HS-27A (cell line): ENCODE results near the gene NBL1.

Experiments used
- DNase-seq: peaks from one replicate; pipeline ENCODE4 v3.0.0-alpha.2; 2012; ENCODE audit warnings: low read depth, missing footprints

Gene NBL1, protein sequence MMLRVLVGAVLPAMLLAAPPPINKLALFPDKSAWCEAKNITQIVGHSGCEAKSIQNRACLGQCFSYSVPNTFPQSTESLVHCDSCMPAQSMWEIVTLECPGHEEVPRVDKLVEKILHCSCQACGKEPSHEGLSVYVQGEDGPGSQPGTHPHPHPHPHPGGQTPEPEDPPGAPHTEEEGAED

DNA sequence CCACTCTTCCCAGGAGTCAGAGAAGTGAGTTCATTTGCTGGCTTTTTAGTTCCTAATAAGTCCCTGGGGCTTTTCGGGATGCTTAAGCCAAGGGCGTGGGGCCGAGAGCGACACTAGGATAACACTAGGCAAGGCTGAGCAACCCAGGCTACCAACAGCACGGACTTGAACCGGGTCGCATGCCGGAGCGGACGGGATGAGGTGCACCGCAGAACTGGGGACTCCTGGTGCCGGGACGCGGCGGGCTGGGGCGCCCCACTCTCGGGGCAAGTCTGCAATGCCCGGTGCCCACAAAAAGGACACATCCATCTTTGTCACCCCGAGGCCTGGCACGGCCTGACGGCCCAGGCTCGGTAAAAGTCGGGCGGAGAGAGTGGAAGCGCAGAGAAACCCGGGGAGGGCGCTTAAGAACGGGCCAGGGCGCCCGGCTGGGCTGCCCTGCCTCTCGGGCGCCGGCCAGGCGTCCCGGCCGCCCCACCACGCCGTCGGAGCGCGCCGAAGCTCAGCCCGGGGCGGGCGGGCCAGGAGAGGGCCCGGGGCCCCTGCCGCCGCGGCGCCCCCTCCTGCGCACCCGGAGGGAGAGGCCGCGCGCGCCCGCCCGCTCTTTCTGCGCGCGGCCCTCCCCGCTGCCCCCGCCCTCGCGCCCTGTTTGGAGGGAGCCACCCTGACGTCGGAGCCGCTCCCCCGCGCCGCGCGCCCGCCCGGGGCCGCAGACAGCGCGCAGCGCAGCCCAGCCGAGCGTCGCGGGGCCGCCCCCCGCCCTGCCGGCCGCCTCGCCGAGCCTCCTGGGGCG is at the start of gene NBL1:
Gene NBL1, plus strand, starts transcription at position 710 of the 793 bp plus-strand sequence. CDS start 10,720 bp downstream, outside the sequence.
- no peak for DNase-seq

DNA sequence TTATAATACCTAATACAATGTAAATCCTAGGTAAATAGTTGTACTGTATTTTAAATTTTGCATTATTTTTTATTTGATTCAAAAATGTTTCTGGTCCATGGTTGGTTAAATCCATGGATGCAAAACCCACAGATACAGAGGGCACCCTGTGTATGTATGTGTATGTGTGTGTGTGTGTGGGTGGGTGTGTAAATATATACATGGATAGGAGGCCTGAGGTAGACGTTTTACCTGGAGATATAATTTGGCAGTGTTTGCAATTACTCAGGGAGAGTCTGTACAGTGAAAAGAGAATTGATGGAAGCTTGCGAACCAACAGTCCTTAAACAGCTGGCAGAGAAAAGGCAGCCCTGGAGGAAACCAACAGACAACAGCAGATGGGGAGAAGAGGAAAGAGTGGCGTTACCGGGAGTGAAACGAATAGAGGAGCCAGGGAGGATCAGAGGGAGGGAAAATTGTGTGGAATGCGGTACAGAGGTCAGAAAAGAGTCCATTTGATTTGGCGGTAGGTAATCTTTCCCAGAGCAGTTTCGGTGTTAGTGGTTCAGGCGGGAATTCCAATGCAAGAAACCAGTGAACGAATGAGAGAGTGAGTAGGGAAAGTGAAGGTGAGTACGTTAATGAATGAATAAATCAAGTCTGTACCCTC is 47.9 kb upstream of the NBL1 start:
- no peak for DNase-seq

DNA sequence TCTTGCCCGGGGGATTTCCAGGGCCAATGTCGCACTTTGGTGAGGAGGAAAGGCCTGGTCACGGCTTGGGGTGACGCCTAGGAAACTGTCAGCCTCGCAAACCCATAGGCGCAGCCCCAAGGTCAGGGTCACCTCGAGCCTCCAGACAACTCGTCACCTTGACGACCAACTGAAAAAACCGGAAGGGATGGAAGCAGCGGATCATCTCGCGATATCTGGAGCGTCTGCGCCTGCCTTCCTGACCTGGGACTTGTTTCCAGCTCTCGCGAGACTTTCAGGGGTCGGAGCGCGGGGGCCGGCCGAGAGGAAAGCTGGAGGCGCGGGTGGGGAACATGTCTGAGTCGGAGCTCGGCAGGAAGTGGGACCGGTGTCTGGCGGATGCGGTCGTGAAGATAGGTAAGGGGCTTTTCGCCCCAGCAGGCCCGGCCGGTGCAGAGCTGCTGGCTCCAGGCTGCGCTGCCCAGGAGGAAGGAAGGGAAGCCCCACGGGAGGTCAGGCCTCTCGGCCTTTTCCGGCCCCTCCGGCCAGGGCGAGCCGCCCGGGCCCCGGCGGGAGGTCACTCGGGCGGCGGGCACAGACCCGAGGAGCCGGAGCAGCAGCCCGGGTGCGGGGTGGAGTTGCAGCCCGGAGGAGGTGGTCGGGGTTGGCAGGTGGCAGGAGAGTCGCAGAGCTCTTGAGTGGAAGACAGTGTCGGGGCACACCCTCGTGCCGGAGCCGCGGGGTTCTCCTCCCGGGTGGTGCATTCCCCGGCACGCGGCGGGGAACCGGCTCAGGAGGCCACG is 47.2 kb upstream of the NBL1 start:
- peak; percentile 94 for DNase-seq

DNA sequence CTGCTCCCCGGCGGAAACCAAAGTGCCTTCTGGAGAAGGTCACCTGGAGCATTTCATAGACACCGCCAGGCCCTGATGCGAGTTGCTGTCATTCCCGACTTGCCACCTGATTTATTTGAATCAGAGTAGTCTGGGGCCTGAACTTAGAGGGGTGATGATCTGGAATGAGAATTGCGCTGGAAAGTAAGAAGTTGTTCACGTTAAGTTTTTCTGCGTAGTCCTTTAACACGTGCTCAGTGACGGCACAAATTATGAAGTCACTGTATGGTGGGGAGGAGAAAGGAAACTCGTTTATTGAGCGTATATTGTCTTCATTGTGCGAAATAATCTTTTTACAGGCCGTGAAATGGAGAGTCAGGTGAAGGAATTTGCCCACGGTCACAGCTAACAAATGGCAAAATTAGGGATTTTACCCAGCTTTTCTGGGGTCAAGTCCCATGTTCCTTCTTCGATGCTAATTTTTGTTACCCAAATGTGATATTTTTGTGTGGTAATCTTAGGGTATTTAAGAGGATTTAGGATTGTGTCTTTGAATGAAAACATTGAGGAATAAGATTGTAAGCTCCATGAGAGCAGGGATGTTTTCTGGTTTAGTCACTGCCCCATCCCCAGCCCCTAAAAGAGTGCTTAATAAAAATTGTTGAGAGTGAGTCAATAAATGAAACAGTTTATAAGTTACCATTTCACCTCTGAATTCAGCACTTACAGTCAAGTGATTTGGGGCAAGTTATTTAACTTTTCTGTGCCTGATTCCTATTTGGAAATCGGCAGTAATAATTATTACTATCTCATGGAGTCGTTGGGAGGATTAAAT is 46.4 kb upstream of the NBL1 start:
- peak; percentile 26 for DNase-seq

DNA sequence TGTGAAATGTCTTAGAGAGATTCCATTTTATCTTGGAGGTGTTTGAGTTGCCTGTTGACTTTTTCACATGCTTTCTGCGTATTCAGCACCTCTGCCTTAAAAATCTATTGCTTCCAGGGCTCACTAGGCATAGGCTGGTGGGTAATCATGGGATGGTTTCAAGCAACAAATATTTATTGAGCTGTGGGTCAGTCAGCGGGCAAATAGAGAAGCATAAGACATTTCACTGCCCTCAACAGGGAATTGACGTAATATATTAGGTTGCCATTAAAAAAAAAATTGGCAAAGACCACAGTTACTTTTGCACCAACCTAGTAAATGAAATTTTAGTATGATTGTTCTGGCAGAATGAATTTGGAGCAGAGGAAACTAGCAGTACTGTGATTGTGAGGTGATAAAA is 44.3 kb upstream of the NBL1 start:
- no peak for DNase-seq

DNA sequence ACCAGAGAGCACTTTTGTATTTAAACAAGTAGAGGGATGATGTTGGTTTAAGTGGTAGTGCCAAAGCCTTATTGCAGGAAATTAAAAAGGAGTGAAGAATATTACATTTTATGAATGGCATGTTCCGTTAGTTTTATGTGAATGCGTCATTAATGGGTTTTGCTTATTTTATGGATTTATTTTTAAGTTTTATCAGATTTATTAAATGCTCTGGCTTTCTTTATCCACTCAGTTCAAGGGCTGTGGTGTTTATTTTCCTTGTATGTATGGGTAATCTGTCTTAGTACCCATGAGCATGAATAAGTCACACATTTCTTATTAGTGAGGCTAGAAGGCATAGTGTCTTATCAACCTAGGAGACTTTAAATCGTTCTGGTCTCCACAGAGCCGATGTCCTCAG is 41.6 kb upstream of the NBL1 start:
- no peak for DNase-seq

DNA sequence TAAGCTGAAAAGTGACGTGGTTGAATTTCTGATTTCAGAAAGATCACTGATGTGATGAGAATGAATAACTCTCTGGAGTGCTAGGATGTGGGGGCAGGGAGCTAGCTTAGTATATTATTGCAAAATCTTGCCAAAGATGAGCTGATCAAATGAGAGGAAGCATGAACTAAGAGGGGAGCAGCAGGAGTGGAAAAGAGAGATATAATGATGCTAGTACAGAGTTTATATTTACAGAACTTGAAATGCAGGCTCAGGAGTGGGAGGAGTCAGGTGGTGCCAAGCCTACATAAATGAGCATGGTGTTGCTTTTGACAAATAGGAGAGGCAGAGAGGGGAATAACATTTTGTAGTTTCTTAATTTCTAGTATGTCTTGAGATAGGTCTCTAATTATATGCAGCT is 38.1 kb upstream of the NBL1 start:
- no peak for DNase-seq

DNA sequence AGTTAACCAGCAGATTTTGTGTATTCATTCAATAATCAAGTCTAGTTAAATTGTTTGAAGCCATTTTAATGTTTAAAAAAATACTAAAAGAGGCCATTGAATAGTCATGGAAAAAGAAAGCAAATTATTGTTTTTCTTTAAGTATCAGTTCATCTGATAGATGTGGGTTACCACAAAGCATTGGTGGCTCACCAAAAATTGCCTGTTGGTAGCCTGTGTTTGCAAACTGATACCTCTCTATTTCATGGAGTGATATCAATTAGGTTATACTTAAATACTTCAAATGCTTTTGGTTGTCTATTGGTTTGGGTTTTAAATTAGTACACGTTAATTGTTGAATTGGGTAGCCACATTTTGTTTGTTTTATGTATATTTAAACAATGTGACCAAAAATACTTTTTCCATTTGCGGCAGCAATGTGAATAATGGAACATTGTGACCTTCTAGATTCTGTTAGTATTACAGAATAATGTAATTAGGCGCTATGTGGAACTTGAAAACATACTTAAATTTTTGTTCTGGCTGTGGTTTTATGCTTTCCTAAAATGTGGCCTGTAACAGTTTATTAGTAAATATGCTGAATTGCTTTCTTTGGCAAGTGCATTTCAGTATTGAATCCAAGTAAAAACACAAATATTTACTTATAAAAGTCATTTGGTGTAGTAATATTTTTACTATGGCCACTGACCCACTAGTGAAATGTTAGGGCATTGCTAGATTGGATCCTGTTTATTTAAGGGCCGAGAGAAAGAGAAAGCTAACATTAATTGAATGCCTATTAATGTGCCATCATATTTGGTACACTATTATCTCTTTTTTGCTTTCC is 37.1 kb upstream of the NBL1 start:
- no peak for DNase-seq

DNA sequence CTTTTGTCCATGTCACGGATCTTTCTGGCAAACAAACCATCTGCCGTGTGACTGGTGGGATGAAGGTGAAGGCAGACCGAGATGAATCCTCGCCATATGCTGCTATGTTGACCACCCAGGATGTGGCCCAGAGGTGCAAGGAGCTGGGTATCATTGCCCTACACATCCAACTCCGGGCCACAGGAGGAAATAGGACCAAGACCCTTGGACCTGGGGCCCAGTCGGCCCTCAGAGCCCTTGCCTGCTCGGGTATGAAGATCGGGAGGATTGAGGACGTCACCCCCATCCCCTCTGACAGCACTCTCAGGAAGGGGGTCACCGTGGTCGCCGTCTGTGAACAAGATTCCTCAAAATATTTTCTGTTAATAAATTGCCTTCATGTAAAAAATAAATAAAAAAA is 35.9 kb upstream of the NBL1 start:
- no peak for DNase-seq

DNA sequence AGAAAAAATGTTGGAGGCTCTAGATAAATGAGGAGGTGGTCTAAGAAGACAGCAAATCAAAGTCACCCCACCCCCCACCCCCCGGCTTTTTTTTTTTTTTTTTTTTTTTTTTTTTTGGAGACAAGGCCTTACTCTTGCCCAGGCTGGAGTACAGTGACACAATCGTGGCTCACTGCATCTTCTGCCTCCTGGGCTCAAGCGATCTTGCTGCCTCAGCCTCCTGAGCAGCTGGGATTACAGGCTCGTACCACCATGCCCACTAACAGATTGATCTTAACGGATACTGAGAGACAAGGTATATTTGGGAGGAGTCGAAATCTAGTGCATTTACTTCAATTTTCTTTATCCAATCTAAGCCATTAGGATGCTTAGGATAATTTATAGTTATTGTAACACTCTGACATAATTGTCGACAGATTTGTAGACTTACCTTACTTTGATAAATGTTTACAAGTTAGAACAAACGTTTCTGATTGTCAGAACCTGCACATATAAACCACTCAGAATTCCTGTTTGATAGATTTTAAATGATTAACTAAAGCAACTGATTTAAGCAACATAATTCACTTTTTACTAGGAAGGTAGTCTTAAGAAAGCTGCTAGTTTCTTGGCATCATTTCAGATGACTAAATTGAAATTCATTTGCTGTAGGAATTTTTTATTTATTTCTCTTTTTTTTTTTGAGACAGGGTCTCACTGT is 33.7 kb upstream of the NBL1 start:
- no peak for DNase-seq

DNA sequence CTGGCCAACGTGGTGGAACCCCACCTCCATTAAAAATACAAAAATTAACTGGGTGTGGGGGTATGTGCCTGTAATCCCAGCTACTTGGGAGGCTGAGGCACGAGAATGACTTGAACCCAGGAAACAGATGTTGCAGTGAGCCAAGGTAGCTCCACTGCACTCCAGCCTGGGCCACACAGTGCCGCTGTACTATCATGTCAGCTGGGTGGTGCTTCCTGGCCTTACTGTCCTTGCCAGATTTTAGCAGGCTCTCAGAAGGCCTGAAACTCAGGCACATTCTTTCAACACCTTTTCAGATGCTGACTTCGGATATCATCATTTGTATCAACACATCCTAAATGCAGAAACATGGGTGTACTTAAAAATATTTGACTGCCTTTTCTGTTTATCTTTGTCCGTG is 31.6 kb upstream of the NBL1 start:
- no peak for DNase-seq

DNA sequence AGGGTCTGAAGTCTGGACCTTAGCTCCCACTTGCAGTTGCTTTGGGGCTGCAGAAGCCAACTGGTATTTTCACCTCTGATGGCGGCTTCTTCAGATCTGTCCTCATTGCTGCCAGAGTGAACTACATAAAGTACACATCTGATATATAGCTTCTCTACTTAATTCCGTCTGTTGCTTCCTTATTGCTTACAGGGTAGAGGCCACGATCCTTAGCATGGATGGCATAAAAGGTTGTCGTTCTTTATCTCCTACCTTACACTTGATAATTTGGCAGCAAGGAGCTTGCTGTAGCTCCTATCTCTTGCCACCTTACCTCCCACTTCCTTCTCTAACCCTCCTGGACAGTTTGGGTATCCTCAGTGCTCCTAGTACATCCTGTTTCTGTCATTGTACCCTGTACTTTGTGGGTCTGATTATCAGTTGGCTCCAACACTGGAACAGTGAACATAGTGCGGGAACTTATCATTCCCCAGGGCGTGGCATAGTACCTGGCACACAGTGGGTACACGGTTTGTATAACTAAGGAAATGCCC is 30.9 kb upstream of the NBL1 start:
- no peak for DNase-seq

DNA sequence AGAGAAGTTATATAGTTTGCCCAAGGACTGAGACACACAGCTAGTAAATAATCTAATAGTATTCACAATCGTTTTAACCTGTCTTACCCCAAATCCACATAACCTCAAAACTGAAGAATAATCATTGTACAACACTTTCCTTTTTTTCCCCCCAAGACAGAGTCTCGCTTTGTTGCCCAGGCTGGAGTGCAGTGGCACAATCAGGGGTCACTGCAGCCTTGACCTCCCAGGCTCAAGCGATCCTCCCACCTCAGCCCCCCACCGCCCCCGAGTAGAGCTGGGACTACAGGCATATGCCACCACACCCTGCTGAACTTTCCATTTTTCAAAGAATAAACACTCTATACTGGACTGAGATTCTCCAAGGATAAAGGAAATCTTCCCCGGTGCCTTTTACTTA is 28.7 kb upstream of the NBL1 start:
- DNase-seq: no peak

DNA sequence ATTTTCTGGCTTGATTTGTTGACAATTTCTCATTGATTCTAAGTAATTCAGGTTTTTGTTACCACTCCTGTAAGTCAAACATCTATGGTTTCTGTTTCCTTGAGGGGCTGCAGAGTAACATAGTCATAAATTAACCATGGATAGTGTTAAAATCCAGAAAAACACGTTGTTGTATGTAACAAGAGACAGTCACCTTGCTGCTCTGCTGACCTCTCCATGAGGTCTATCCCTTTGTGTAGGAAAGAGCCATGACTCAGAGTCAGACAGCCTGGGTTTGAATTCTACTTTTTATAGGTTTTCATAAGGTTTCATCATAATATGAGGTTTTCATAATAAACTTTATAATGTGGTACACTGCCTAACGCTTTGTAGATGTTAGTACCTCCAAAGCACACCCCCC is 27.6 kb upstream of the NBL1 start:
- DNase-seq: no peak

DNA sequence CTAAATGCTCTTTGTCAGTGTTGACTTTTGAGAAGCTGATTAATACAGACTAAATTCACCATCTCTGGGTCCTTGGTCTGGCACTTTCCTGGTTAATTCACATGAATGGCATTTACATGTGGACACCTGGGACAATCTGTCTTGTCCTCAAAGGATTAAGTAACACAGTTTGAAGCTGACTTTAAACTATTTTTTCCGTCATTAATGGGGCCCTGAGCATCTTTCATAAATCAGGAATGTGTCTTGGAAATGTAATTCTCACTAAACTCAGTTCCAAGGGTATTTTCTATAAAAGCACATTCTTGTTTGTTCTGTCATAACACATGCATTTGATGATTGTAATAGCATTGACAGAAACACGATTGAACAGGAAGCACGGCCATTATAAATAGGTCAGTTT is 26.7 kb upstream of the NBL1 start:
- no peak for DNase-seq

DNA sequence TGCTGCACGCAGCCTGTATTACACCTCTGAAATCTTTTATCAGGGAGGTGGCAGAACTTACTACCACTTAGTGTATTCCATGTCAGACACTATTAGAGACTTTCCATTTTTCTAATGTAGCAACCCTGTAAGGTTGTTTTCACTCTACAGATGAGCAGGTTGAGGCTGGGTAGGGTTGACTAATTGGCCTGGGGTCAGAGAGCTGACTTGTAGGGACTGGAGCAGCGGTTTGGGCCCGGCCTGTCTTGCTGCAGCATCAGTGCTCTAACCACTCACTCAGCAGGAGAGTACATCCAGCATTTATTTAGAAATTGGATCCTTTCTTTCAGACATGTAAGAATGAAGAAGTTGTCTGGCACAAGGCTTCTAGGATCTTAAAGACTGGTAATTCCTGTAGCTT is 25.7 kb upstream of the NBL1 start:
- DNase-seq: no peak

DNA sequence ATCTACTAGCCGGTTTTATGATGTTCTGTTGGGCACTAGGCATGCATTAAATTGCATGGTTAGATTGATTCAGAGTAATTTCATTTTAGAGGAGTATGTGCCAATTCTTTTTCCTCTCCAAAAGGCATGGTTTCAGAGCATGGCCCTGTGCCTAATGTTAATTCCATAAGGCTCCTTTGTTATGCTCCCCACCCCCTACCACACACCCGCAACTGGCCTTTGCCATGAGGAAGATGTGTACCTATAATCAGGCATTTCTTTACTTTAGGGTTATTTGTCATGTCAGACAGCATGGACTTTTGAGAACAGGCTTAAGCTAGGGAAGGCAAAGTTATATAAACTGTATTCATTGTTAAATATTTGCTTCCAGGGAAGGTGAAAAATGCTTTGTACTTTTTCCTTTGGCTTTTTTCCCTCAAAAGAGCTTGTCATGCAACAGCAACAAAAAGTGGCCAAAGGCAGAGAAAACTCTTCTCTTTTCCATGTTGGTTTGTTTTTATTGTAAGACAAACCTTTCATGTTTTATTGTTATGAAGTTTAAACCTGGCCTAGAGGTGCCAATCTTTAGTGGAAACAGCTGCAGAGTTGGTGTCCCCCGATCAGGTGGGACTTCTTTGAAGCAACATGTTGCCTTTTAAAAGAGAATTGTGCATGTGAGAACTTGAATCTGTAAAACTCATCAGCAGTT is 24.3 kb upstream of the NBL1 start:
- DNase-seq: no peak

DNA sequence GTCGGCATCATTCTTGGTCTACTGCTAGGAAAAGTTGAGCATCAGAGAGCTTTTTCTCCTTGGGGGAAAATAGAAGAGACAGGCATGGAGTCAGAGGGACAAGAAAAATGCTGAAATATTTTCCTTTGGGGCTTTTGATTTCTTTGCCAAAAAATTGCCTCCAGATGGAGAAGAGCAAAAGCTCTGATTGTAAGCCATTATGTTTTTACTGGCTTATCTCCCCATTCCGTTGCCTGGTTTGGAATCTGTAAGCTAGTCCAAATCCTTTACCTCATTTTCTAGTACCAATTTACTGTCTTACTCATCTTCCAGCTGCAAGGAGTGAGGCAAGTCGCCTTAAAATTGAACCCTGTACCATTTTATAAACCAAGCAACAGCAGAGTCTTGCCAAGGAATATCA is 23.3 kb upstream of the NBL1 start:
- DNase-seq: no peak

DNA sequence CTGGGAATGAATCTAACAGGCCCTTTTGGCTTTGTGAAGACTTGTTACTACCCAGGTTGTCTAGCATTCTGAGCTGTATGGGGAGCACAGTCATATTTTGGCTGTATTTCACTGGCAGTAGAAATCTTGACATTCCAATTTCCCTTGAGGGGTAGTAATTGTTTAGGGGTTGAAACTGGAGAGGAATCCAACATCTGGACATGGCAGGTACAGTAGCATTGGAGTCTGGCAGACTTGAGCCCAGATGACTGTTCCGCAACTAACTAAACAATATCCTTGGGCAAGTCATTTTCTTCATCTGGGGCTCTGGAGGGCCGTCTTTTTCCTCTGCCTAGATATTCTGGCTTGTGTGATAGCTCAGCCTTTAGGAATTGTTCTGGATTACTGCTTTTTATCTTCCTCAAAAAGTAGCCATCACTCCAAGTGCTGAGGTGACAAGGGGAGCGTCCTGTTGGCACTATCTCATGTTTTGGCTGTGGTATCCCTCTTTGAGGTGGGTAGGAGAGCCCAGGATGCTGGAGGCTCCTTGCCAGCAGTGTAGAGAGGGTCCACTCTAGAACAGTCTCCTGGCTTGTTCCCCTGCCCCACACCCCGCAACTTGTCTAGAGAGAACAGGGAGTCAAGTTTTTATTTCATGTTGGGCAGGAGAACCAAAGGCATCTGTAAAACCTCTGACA is 22.7 kb upstream of the NBL1 start:
- no peak for DNase-seq
